CD4-positive, alpha-beta T cell treated with Interleukin-4 for 1 hour (primary cell): Measurements from ENCODE around the gene NAT10.

Experiments used
- DNase-seq, 2 donors: peaks; one replicate each; pipeline ENCODE4 v3.0.0-alpha.2; 2020 to 2022

The NAT10 gene

DNA sequence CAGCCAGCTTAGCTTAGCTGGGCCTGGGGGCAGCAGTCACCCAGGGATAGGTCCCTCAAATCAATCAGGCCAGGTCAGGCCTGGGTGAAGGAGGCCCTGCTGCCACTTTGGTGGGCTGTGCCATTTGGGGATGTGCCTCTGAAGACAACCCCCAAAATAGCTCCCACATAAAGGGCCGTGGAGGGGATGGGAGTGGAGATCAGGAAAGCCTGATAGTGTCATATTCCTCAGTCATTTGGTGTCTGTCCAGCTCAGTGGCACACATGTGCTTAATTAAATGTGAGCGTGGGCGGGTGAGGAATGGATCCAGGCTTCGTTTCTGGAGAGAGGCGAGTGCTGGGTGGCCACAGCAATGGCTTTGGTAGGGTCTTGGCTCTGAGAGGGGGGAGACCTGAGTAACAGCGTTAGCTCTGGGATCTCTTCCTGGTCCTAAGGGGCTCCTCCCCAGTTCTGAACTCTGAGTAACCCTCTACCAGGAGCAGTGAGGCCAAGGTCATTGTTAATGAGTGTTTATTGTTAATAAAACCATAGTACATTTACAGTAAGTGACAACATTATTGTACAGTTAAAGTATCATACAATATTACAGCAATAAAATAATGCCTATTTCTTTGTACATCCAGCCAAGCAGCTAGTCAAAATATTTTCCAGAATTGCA, 45.2 kb downstream of the NAT10 start:
- DNase-seq, result no peak

DNA sequence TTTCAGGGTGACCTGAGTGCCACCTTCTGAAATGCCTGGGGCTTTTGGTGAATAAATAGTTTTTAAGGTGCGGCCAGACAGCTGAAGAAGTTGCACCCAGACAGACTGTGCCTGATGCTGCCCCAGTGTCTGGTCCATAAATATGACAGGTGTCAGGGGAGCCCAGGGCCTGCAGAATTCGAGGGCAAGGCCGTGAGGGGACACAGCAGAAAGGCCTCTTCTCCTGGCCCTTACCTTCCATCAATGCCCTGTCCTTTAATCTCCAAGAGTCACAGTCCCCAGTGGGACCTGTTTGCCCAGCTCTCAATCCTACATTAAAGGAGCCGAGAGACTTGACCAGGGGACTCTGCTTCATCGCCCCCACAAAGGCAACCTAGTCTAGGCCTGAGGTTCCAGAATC, 45.7 kb downstream of the NAT10 start:
- DNase-seq, result no peak

DNA sequence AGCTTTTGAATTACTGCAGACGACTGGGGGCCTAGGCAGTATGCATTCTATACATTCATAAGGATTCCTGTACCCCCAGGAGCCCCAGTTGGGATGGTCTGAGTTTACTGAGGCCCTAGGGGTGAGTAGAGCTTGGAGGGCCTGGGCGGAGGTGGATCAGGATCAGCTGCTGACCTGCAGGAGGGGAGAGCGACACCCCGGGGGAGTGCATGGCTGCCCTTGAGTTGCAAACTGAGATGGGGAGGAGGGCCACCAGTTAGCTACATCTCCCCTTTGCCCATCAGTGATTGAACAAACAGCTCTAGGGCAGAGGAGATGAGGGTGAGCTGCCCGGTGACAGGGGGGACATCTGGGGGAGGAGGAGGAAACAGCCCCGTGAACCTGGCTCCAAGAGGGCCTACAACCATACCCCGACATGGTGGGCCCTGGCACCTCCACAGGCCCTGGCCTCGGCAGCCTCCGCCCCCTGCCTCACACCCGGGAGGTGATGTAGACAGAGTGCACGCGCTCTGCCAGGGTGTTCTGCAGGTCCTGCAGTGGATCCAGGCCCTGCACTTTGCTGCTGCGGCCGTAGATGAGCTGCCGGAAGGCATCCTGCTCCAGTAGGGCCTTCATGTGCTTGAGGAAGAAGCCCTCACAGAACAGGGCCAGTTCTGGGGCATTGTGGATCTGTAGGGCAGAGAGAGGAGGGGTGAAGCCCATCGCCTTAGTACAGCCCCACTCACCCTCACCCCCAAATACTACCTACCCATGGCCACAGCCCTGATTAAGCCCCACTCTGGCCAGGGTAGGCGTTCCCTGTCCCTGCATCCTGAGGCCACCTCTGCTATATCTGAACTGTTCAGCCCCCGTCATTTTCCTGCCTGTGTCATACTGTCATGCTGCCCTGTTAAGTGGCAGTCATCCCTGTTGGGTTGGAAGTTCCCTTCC, 46.8 kb downstream of the NAT10 start:
- DNase-seq, result no peak

DNA sequence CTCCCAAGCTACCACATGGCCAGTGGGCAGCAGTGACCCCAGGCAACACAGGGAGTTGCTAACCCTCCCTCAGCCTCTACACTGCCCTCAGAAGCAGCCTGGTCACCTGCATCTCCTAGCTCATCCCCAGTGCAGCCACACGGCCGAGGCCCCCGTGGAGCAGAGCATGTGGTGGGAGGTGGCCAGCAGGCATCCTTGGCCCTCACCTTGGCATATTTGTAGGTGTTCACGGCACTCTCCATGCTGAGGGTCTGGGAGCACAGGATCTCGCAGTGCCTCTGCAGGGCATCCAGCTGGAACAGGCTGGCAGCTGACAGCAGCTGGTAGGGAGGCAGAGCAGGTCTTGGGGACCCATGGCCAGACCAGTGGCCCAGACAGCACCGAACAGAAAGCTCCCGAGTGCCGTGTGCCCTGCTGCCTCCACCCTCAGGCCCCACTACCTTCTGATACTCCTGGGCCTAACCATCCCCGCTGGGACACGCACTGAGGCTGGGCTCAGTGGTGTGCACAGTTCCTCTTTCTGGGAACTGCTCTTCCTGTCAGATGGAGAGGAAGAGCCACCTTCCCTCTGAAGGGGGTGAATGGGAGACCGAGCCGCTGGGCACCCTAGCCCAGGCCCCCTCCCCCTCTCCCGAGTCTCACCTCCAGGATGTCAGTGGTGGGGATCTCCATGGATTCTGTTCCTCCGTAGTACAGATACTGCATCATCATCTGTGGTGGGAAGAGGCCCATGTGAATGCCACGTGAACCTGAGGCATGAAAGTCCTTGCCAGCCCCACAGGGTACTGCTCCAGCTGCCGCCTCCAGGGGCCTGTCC, 48.8 kb downstream of the NAT10 start:
- peak in 1 of 2 donors; percentile 37 for DNase-seq

DNA sequence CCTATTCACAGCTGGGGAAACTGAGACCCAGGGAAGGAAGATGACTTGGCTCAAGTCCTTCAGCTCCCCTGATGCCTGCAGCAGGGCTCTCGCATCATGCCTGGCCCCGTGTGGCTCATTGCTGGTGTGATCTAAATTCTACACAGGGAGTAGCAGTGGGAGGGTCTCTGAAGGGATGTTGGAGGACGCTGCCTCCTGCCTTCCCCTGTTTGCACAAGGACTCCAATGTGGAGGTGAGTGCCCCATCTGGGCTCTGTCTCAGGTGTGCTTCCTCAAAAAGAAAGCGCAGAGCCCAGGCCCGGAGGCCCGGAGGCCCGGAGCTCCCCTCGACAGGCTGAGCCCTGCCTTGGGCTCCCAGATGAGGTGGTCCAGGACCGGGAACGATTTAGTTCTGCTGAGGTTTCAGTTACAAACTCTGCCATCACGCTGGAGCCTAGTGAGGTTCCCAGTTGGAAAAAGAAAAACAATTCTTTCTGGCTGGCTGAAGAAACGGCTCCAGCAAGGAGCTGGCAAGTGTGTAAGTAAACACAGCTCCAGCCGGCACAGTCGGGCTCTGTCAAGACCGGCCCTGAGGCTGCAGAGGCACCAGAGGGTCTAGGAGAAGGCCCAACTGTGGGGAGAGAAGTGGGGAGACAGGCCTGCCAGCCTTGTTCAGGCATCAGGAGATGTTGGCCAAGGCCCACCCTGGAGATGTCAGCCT, 49.8 kb downstream of the NAT10 start:
- DNase-seq, result no peak

DNA sequence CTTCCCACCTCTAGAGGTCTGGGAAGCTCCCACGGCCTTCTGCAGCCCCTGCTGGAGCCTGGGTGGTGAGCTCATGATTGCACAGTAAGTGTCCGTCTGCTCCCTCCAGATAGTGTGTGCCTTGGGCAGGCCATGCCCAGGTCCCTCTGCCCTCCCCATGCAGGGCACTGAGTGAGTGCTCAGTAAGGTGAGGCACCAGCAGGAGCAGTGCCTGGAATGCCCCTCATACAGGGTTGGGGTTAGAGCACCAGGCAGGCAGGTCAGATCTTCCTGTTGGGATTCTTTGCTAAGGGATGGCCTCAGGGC, 50.3 kb downstream of the NAT10 start:
- no peak for DNase-seq

DNA sequence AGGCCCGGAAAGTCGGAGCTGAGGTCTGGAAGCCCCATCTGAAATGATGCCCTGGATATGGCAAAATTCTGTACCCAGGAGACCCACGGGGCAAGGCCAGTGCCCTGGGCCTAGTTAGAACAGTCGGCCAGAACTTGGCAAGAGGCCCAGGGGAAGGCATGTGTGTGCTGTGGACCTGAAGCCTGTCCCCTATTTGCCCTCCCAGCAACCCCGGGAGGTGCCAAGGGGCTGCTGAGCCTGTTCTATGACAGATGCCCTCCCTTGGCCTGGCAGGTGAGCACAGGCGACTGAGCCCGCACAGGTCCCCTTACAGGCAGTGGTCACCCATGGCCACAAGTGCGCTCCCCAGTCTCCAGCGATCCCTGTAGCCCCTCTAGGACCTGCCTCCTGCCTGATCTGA, 51.7 kb downstream of the NAT10 start:
- DNase-seq, result no peak

DNA sequence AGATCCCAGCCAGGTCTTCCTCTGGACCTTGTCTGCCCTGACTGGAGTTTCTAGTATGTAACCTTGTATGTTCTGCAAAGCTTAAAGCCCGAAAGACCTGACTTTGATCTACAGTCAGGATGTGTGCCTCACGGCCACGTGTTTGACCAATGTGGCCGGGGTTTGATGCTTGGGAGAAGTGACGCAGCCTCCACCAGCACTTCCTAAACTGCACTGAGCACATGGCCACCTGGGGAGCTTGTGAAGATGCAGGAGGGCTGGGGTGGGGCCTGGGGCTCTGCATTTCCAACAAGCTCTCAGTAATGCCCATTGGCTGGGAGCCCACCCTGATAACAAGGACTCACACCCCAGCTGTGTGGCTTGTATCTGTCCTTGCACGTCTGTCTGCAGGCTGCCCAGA, 53.2 kb downstream of the NAT10 start:
- no peak for DNase-seq

DNA sequence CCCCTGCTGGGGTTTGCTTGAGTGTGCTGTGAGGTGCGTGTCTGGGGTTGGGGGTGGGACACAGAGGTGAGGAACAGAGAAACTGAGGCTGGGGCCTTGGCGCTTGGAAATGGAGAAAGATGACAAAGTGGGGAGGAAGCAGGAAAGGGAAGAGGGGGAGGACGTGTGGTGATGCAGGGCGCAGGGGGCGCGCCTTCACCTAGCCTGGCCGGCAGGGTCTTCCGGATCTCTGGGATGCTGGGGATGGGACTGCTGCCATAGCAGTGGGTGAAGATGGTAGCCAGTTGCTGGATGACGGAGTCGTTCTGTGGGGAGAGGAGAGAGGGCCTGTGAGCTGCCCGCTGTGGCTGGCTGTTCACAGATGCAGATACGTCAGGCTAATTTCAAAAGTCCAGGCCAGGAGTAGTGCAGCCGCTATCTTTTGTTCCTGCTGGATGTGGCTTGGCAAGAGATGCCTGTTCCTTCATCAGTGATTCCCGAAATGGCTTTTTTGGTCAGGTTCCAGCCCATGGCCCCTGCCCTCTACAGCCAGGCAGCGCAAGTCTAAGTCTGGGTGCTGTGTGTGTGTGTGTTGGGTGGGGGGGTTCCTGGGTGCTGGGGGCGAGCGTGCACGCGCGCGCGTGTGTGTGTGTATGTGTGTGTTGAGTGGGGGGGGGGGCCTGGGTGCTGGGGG, 54.8 kb downstream of the NAT10 start:
- no peak for DNase-seq

DNA sequence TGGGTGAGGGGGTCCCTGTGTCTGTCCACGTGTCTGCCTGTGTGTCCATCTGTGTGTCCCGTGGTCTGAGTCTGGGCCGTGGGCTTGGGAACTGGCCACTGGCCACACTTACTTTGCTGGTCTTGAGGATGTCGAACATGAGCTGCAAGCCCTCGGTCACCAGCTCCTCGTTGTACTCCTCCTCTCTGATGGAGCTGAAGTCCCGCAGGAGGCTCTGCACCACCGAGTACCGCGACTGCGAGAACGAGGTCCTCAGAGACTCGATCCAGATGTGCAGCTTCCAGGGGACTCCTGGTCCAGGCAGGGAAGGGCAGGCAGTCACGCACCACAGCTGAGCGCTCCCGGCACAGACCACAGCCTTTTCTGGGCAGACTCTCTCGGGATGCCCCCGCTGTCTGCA, 55.4 kb downstream of the NAT10 start:
- no peak for DNase-seq

DNA sequence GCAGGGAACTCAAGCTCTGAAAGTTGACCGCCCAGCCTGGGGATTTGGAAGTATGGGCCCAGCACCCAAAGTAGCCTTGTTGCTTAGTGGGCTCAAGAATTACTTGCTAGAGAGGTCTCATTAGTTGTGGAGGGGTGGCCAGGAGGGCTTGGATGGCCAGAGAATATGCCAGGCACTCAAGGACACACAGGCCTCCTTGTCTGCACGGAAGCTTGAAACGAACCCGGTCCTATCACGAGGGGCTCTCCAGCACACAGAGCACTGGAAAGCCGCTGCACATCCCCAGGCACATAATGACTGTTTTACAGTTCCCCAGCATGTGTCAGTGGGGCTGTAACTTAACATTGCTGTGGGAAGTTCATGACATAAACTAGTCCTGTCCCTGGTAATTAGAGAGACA, 55.9 kb downstream of the NAT10 start:
- no peak for DNase-seq

DNA sequence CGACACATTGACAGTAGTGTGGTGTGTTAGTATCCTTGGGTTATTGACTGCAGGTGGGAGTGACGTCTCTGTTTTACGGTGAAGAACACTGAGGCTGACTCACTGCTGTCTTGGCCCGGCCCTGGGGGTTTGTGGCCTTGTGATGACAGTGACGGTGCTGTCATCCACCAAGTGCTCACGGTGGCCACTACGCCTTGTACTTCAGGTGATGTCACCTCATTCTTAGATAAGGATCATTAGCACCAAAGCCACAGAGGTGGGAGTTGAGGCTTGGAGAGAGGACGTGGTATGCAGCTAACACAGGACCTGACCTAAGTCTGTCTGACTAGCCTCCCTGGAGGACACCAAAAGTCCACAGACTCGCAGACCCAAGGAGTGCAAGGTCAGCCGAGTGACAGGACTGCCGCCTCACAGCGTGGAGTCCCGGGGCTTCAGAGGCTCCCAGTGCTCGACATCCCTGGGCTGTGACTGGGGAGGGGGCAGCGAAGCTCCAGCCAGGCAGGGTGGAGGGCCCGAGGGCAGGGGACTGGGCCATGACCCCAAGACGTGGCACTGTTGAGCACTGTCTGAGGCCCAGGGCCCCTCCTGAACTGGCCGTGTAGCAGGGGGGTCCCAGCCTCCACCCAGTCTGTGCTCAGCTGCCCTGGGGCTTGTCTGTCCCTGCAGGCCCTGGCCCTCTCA, 56.5 kb downstream of the NAT10 start:
- DNase-seq, result no peak

DNA sequence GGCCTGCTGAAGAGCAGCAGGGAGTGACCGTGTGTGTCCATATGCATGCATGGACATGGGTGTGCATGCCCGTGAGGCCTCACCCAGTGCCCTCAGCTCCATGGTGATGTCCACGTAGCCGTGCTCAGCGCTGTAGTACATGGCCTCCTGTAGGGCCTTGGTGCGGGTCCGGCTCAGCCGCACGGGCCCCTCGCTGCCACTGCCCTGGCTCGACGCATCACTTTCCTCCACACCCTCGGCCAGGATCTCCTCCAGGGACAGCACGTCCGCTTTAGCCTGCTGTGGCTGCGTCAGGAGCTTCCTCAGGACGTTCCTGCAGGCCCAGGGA, 57.0 kb downstream of the NAT10 start:
- no peak for DNase-seq

DNA sequence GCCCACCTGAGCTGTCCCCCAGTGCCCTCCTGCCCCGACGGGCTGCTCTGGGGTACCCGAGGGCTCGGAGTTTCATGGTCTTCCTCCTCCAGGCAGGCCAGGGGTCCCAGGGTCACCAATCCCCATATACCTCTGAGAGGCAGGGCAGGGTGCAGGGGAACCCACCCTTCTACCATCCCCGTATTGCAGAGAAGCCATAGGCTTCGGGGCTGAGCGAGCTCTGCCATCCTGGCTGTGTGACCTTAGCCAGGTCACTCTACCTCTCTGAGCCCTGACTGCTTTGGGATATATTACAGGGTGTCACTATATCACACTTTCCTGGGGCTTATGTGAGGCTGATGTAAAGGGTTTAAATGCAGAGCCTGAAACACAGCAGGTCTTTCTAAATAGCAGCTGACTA, 57.4 kb downstream of the NAT10 start:
- DNase-seq, result no peak

DNA sequence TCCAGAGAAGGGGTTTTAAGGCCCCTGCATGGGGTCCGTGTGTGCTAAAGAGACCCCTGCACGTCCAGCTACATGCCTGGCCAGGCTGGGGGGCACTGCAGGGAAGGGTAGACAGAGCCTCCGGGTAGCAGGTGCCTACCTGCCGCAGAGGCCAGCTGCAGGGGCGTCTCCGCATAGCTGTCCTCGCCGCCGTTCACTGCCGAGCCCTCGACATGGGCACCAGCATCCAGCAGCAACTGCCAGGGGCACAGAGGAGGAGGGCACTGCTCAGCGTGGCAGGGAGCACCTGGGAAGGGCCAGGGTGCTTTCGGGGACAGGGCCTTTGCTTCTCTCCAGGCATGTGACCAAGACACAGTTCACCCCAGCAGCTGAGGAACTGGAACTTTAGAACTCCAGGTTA, 59.7 kb downstream of the NAT10 start:
- no peak for DNase-seq

DNA sequence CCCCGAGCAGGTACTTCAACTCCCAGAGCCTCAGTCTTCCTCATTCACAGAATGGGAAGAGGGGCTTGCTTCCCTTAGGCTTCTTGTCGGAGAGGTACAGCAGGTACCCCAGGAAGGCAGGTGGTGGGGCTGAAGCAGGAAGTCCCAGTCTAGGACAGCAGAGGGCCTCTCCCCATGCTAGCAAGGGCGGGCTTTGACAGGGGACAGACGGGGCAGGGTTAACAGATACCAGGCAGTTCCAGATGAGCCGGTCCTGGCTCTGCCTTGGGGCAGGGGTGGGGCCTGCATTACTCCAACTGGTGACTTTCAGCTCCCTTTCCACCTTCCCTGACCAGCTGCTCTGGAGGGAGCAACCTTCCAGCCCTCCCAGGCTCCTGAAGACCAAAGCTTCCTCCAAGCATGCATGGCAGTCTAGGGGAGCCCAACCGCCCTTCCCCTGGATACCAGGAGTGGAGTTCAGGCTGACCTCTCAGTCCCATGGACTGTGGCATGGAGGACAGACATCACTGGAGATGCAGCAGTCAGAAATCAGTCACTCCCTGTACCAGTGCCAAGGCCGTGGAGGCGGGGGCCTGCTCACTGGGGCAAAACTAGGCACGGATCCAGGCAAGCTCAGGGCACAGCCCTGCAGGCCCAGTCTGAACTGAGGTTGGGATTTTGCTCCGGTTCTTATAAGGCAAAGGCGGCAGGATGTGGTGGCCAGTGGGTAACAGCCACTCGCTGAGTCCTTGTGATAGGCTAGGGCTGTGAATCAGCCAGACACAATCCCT, 60.5 kb downstream of the NAT10 start:
- no peak for DNase-seq

DNA sequence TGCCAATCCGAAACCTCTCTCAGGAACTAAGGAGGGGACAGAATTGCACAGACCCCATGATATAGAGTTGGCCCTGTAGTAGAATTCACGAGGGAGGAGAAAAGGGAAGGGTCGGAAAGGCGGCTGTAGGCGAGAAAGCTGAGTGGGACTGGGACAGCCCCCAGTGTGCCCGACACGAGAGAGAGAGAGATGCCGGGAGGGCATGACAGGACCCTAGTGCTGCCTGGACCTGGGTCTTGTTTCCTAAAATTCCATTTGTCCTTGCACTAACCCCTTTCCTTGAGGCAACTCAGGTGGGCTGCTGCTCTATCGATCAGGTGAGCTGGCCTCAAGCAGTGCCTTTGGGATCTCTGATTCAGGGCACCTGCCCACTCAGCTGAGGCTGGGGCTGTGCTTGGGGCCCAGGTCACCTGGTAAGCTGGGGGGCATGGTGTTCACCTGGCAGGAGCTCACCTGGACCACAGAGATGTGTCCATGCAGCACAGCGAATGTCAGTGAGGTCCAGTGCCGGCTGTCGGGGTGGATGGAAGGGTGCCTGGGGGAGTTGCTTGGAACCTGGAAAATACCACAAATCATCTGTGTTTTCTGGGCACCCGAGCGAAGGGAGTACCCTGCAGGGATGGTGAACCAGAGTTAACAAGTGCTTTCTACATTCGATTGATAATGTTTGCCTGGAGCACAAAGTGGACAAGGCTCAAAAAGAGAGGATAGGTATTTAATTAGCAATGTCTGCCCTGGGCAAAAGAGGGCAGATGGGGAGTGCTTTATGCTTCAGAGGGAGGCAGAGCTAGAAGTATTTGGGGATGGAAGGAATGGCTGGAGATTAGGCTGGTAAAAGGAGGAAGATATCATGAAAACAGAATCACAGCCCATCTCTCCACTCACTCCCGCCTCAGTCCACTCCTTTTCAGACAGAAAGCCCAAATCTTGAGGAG, 61.6 kb downstream of the NAT10 start:
- no peak for DNase-seq

DNA sequence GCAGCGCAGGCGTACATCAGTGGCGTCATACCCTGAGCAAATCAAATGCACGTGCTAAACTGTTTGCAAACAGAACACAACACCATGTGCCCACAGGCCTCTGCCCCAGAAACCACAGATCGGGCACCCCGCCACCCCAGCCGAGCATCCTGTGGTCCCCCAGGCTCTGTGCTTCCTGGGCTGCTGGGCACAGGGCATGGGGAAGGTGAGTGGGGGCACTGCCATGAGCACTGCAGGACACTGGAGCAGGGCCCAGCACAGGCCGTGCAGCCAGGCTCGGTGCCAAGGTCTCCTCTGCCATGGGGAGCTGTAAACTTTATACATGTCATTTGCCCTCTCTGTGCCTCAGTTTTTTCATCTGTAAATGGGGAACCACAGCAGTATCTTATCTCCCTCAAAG, 62.5 kb downstream of the NAT10 start:
- DNase-seq, result no peak

DNA sequence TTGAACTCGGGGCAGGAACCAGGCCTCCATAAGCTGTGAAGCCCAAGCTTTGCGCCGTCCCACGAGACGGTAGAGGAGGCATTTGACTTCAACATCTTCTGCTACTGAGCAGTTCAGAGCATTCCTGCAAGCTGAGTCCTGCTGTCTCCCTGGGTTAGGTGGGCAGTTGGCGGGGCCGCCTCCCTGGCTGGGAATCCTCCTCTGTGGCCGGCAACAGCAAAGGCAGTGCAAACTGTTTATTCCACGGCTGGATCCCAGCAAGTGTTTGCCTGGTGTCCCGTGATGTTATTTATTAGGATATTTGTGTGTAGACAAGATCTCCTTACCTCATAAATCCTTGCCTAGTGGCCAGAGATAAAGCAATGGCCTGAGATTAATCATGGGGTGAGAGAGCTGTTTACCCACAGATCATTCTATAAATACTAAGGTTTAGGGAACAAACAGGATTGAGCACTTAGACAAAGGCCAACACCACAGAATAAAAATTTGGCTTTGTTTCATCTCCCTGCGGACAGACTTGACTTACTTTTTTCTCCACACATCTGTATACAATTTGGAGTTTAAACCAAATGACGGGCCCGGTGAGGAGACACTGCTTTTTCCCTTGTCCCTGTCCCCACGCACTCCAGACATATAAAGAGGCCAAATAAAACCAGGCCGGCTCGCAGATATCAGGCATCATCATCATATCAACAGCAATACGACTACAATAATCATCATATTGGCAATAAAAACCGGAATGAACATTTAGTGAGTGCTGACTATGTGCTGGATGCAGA, 63.4 kb downstream of the NAT10 start:
- DNase-seq, result no peak
